CD14-positive monocyte (primary cell): ENCODE data around the gene DAD1. TPM values are rescaled to one million over a fixed set of nuclear protein-coding genes. Genes with fewer than 3 reads are reported as not detected.

Experiments
- DNase-seq, 3 donors: peaks; one replicate each; pipeline ENCODE4 v3.0.0-alpha.2; 2011 to 2022
- H2AFZ ChIP-seq: 2 replicates; pipeline ENCODE4 v1.6.0; 2012; ENCODE audit warnings: mild to moderate bottlenecking, low read depth, low read length, inconsistent platforms; ENCODE audit not compliant: insufficient read depth, poor library complexity, severe bottlenecking
- H3K27ac ChIP-seq, 2 donors: 1 replicate in 1 of 2; 2 replicates in 1 of 2; pipeline ENCODE4 v1.5.1; 2012 to 2013; ENCODE audit warnings: low read length in 2 of 2, control low read depth in 1 of 2, inconsistent platforms in 1 of 2, low read depth in 1 of 2, mild to moderate bottlenecking in 1 of 2
- H3K27me3 ChIP-seq, 2 donors: one replicate each; pipeline versions ENCODE4 v1.6.0 to v1.6.1; 2011 to 2013; ENCODE audit warnings: low read length in 2 of 2; ENCODE audit not compliant: control insufficient read depth in 2 of 2, insufficient read depth in 2 of 2
- H3K36me3 ChIP-seq, 2 donors: replicated peaks in 1 of 2; 1 replicate in 1 of 2; 2 replicates in 1 of 2; pipeline versions ENCODE4 v1.5.1 to v1.6.1; 2012 to 2013; ENCODE audit warnings: low read length in 2 of 2, control low read depth in 1 of 2, inconsistent platforms in 1 of 2, mild to moderate bottlenecking in 1 of 2; ENCODE audit not compliant: insufficient read depth in 2 of 2, control insufficient read depth in 1 of 2
- H3K4me1 ChIP-seq, 2 donors: 1 replicate in 1 of 2; 2 replicates in 1 of 2; pipeline versions ENCODE4 v1.5.1 to v1.6.1; 2012 to 2013; ENCODE audit warnings: low read length in 2 of 2, control low read depth in 1 of 2, inconsistent platforms in 1 of 2, mild to moderate bottlenecking in 1 of 2, moderate library complexity in 1 of 2; ENCODE audit not compliant: insufficient read depth in 2 of 2, control insufficient read depth in 1 of 2
- H3K4me2 ChIP-seq: replicated peaks from 2 replicates; pipeline ENCODE3; 2012; ENCODE audit warnings: low read length, moderate library complexity, mild to moderate bottlenecking; ENCODE audit not compliant: poor library complexity, severe bottlenecking; ENCODE audit errors: extremely low read depth
- H3K4me3 ChIP-seq, 3 experiments: fragments of 200-600 bp in 1 of 3; sonication (generic) in 1 of 3; replicated peaks in 1 of 3; 1 replicate in 2 of 3; 2 replicates in 1 of 3; pipeline ENCODE4 v1.5.1; 2011 to 2013; ENCODE audit warnings: low read length in 3 of 3, mild to moderate bottlenecking in 3 of 3, control low read depth in 2 of 3, low read depth in 2 of 3, inconsistent platforms in 1 of 3, moderate library complexity in 1 of 3
- H3K79me2 ChIP-seq: 2 replicates; pipeline ENCODE4 v1.6.0; 2012; ENCODE audit warnings: mild to moderate bottlenecking, control low read depth, inconsistent platforms, low read length, moderate library complexity; ENCODE audit not compliant: insufficient read depth
- H3K9ac ChIP-seq: 2 replicates; pipeline ENCODE4 v1.6.0; 2017; ENCODE audit warnings: low read length, mild to moderate bottlenecking; ENCODE audit not compliant: insufficient read depth, poor library complexity, severe bottlenecking
- H3K9me3 ChIP-seq, 2 donors: replicated peaks in 1 of 2; 1 replicate in 1 of 2; 2 replicates in 1 of 2; pipeline versions ENCODE4 v1.5.1 to v1.6.1; 2012 to 2013; ENCODE audit warnings: low read length in 2 of 2, control low read depth in 1 of 2; ENCODE audit not compliant: control insufficient read depth in 1 of 2, insufficient read depth in 1 of 2
- H4K20me1 ChIP-seq: 2 replicates; pipeline ENCODE4 v1.6.0; 2012; ENCODE audit warnings: mild to moderate bottlenecking, low read length, control low read depth, moderate library complexity; ENCODE audit not compliant: insufficient read depth
- H3K27ac Mint-ChIP-seq, 7 donors: one replicate each; pipeline ENCODE4 v1.8.0; 2020; ENCODE audit warnings: mild to moderate bottlenecking in 7 of 7, mixed read lengths in 7 of 7, moderate library complexity in 6 of 7, inconsistent platforms in 2 of 7
- H3K27me3 Mint-ChIP-seq, 3 donors: one replicate each; pipeline ENCODE4 v1.8.0; 2021 to 2022; ENCODE audit warnings: low read depth in 3 of 3, mild to moderate bottlenecking in 3 of 3, mixed read lengths in 3 of 3, moderate library complexity in 3 of 3, inconsistent platforms in 1 of 3
- H3K36me3 Mint-ChIP-seq, 2 donors: one replicate each; pipeline ENCODE4 v1.8.0; 2020; ENCODE audit warnings: mixed read lengths in 2 of 2, inconsistent platforms in 1 of 2, mild to moderate bottlenecking in 1 of 2
- H3K4me1 Mint-ChIP-seq: one replicate; pipeline ENCODE4 v1.8.0; 2020; ENCODE audit warnings: mild to moderate bottlenecking, mixed read lengths
- H3K4me3 Mint-ChIP-seq, 2 donors: one replicate each; pipeline ENCODE4 v1.8.0; 2020; ENCODE audit warnings: mild to moderate bottlenecking in 2 of 2, mixed read lengths in 2 of 2, moderate library complexity in 1 of 2
- H3K9me3 Mint-ChIP-seq, 7 donors: one replicate each; pipeline ENCODE4 v1.8.0; 2020 to 2022; ENCODE audit warnings: mixed read lengths in 7 of 7, mild to moderate bottlenecking in 6 of 7, moderate library complexity in 6 of 7, inconsistent platforms in 2 of 7
- CTCF ChIP-seq: fragments of 200-600 bp; IDR thresholded peaks from one replicate; pipeline ENCODE4 v1.8.0; 2022; ENCODE audit warnings: antibody characterized with exemption, mild to moderate bottlenecking
- WGBS: methylation state at CpG from one replicate; pipeline ENCODE4 v1.1.5; 2013; ENCODE audit warnings: missing lambda C conversion rate; ENCODE audit not compliant: insufficient coverage; 5-methylcytosine and 5-hydroxymethylcytosine counted together
- intact Hi-C, 2 donors: fragments of 100-400 bp; cut with micrococcal nuclease; formaldehyde crosslinking; loops; one replicate each; pipeline versions ENCODE4 v1.15.0 to v1.15.1; 2023
- polyA plus RNA-seq, 3 donors: library from polyadenylated mRNA; depleted of rRNA in 1 of 3; unstranded in 2 of 3; stranded (reverse) in 1 of 3; fragments of 300-500 nt in 2 of 3; fragments of >200 nt in 1 of 3; fragmentation: Illumina TruSeq in 2 of 3; gene quantifications; 1 replicate in 2 of 3; 2 replicates in 1 of 3; pipeline ENCODE4 v1.2.3, GENCODE V29; 2012 to 2021

Gene DAD1
- polyA plus RNA-seq, 3 donors, result 126 to 444 (median 440) TPM

- H3K4me1 Mint-ChIP-seq, result no peaks in the 10 kb centered on the region
- Histone ChIP-seq H3K36me3 (no peaks in the 10 kb centered on the region), H3K79me2 (no peaks in the 10 kb centered on the region), H2AFZ (no peak overlapping the region), H3K4me1 (no peaks in the 10 kb centered on the region), H3K27me3 (no peaks in the 10 kb centered on the region), H3K27ac (no peak overlapping the region), H3K9ac (no peak overlapping the region), H3K4me2 (no peak overlapping the region), H4K20me1 (no peaks in the 10 kb centered on the region), H3K9me3 (peaks cover 0 to 3% of the 10 kb centered on the region in 2 donors), H3K4me3 (no peak overlapping the region)
- no peak overlapping the region for H3K4me3 Mint-ChIP-seq
- peak overlapping the region in 1 of 7 donors; percentile 33 for H3K27ac Mint-ChIP-seq
- 97% methylated on average over 6 of the region's 8 CpGs for WGBS
- H3K9me3 Mint-ChIP-seq, result peaks cover 7 to 28% (median 17%) of the 10 kb centered on the region in 7 donors
- no peak for DNase-seq
- no peak for TF ChIP-seq CTCF
- H3K27me3 Mint-ChIP-seq, result peaks cover 1 to 7% (median 6%) of the 10 kb centered on the region in 3 donors
- intact Hi-C loops, result no loop called here
- H3K36me3 Mint-ChIP-seq, result no peaks in the 10 kb centered on the region
Measured at GRCh38 chr14:22634233-22634900, 45.3 kb upstream of the DAD1 start.

- H3K4me2 ChIP-seq, result no peak overlapping the region
- H3K27ac ChIP-seq, result no peak overlapping the region
- DNase-seq, result no peak
- no peak overlapping the region for H3K27ac Mint-ChIP-seq
- H3K4me3 ChIP-seq, result no peak overlapping the region
- no peak for TF ChIP-seq CTCF
- no peaks in the 10 kb centered on the region for H3K4me1 Mint-ChIP-seq
- no peaks in the 10 kb centered on the region for H3K36me3 Mint-ChIP-seq
- H3K9ac ChIP-seq, result no peak overlapping the region
- WGBS, result 90% methylated on average over 2 of the region's 2 CpGs
- H4K20me1 ChIP-seq, result no peaks in the 10 kb centered on the region
- H3K9me3 Mint-ChIP-seq, result peaks cover 7 to 25% (median 17%) of the 10 kb centered on the region in 7 donors
- no peaks in the 10 kb centered on the region for H3K79me2 ChIP-seq
- H3K27me3 ChIP-seq, result no peaks in the 10 kb centered on the region
- peaks cover 4 to 9% (median 8%) of the 10 kb centered on the region in 3 donors for H3K27me3 Mint-ChIP-seq
- intact Hi-C loops, result no loop called here
- H3K9me3 ChIP-seq, result peaks cover 0 to 3% of the 10 kb centered on the region in 2 donors
- no peak overlapping the region for H3K4me3 Mint-ChIP-seq
- no peaks in the 10 kb centered on the region for H3K4me1 ChIP-seq
- no peak overlapping the region for H2AFZ ChIP-seq
- no peaks in the 10 kb centered on the region for H3K36me3 ChIP-seq
Measured at GRCh38 chr14:22630486-22630885, 41.5 kb upstream of the DAD1 start.
